ENCODE results near the gene TRAPPC5.

The TRAPPC5 gene

GRCh38 chr19:7732045-7732444 is 51.4 kb downstream of the TRAPPC5 start, which contains the start of gene CLEC4G:
Gene CLEC4G (minus strand): TSS chr19:7732110. CDS start chr19:7732102, 8 bp downstream.
- H3K4me2 ChIP-seq (ENCODE audit: low read length, poor library complexity, severe bottlenecking): no peak within 1 kb of the TSS
- no peak within 1 kb of the TSS for H3K18ac ChIP-seq (ENCODE audit: low read depth in 1 of 2, low read length in 2 of 2)
- no peak within 1 kb of the TSS for H2BK15ac ChIP-seq (ENCODE audit: low read depth, poor library complexity, severe bottlenecking)
- no peak within 1 kb of the TSS for H2AFZ ChIP-seq (ENCODE audit: low read depth, low read length)
- H3K4me3 ChIP-seq (ENCODE audit: insufficient read depth in 1 of 2, low read depth in 1 of 2, low read length in 2 of 2): no peak within 1 kb of the TSS
- peaks cover 30 to 80% of the 10 kb centered on the region in 2 experiments for H3K27me3 ChIP-seq (ENCODE audit: control insufficient read depth in 1 of 2, insufficient read depth in 1 of 2, low read length in 2 of 2)
- H3K27ac ChIP-seq (ENCODE audit: low read length, poor library complexity, severe bottlenecking): no peak within 1 kb of the TSS
- H2BK5ac ChIP-seq (ENCODE audit: low read depth, low read length, poor library complexity, severe bottlenecking): no peak within 1 kb of the TSS
- H3K9ac ChIP-seq (ENCODE audit: low read length): no peak within 1 kb of the TSS
- H4K8ac ChIP-seq (ENCODE audit: low read length): no peak within 1 kb of the TSS
- H3K79me1 ChIP-seq (replicated peaks; ENCODE audit: low read length, poor library complexity, severe bottlenecking): no peaks in the 10 kb centered on the region
- H2AK5ac ChIP-seq (ENCODE audit: low read length, severe bottlenecking): no peak within 1 kb of the TSS
- no peak within 1 kb of the TSS for H2BK120ac ChIP-seq (ENCODE audit: low read depth, low read length)
- no peak for DNase-seq
- H3K36me3 ChIP-seq (ENCODE audit: control insufficient read depth in 1 of 2, insufficient read depth in 2 of 2, low read depth in 1 of 2, low read length in 2 of 2): no peaks in the 10 kb centered on the region
- WGBS: 60% methylated on average over 9 of the region's 9 CpGs
- H4K91ac ChIP-seq (ENCODE audit: low read length): no peak within 1 kb of the TSS
- H3K14ac ChIP-seq (ENCODE audit: low read length in 2 of 2): no peak within 1 kb of the TSS
- peaks cover 2% of the 10 kb centered on the region for H3K4me1 ChIP-seq (ENCODE audit: control insufficient read depth, insufficient read depth, low read depth, low read length)
- no peaks in the 10 kb centered on the region for H3K9me3 ChIP-seq (ENCODE audit: control insufficient read depth, low read length)
- no peak within 1 kb of the TSS for H3K23ac ChIP-seq (ENCODE audit: low read length in 2 of 2)
- H3K4ac ChIP-seq (ENCODE audit: low read depth in 1 of 2, low read length in 2 of 2): no peak within 1 kb of the TSS
- H2BK12ac ChIP-seq (ENCODE audit: low read length in 2 of 2): no peak within 1 kb of the TSS

DNA sequence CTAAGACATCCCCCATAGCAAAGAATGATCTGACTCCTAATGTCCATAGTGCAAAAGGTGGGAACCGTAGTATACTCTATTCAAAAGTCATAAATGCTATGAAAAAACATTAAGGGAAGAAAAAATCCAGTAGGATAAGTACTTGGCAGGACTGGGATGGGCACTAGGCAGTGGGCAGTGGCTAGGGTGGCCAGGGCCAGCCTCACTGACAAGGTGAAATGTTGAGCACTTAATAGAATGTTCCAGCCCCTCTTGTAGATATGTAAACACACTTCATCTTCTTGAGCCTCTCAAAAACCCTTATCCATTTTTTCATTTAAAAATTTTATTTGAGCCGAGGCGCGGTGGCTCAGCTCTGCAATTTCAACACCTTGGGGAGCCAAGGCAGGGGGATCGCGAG is 52.7 kb downstream of the TRAPPC5 start:
- no peaks in the 10 kb centered on the region for H3K79me1 ChIP-seq (replicated peaks; ENCODE audit: low read length, poor library complexity, severe bottlenecking)
- H2BK12ac ChIP-seq (ENCODE audit: low read length in 2 of 2): no peak overlapping the region
- H3K4me3 ChIP-seq (ENCODE audit: insufficient read depth in 1 of 2, low read depth in 1 of 2, low read length in 2 of 2): no peak overlapping the region
- H3K4me1 ChIP-seq (ENCODE audit: control insufficient read depth, insufficient read depth, low read depth, low read length): peaks cover 2% of the 10 kb centered on the region
- no peaks in the 10 kb centered on the region for H3K9me3 ChIP-seq (ENCODE audit: control insufficient read depth, low read length)
- H2BK5ac ChIP-seq (ENCODE audit: low read depth, low read length, poor library complexity, severe bottlenecking): no peak overlapping the region
- no peaks in the 10 kb centered on the region for H3K36me3 ChIP-seq (ENCODE audit: control insufficient read depth in 1 of 2, insufficient read depth in 2 of 2, low read depth in 1 of 2, low read length in 2 of 2)
- no peak overlapping the region for H3K18ac ChIP-seq (ENCODE audit: low read depth in 1 of 2, low read length in 2 of 2)
- H3K4ac ChIP-seq (ENCODE audit: low read depth in 1 of 2, low read length in 2 of 2): no peak overlapping the region
- H2AFZ ChIP-seq (ENCODE audit: low read depth, low read length): no peak overlapping the region
- no peak overlapping the region for H4K91ac ChIP-seq (ENCODE audit: low read length)
- H3K27me3 ChIP-seq (ENCODE audit: control insufficient read depth in 1 of 2, insufficient read depth in 1 of 2, low read length in 2 of 2): peaks cover 20 to 74% of the 10 kb centered on the region in 2 experiments
- H2AK5ac ChIP-seq (ENCODE audit: low read length, severe bottlenecking): no peak overlapping the region
- no peak overlapping the region for H3K9ac ChIP-seq (ENCODE audit: low read length)
- H3K14ac ChIP-seq (ENCODE audit: low read length in 2 of 2): no peak overlapping the region
- H3K4me2 ChIP-seq (ENCODE audit: low read length, poor library complexity, severe bottlenecking): no peak overlapping the region
- no peak overlapping the region for H2BK15ac ChIP-seq (ENCODE audit: low read depth, poor library complexity, severe bottlenecking)
- no peak overlapping the region for H3K27ac ChIP-seq (ENCODE audit: low read length, poor library complexity, severe bottlenecking)
- DNase-seq: no peak
- no peak overlapping the region for H3K23ac ChIP-seq (ENCODE audit: low read length in 2 of 2)
- H2BK120ac ChIP-seq (ENCODE audit: low read depth, low read length): no peak overlapping the region
- 53% methylated on average over 3 of the region's 6 CpGs for WGBS
- no peak overlapping the region for H4K8ac ChIP-seq (ENCODE audit: low read length)

- peak; percentile 27 for DNase-seq
- H3K14ac ChIP-seq (ENCODE audit: low read length in 2 of 2): no peak overlapping the region
- H2AFZ ChIP-seq (ENCODE audit: low read depth, low read length): no peak overlapping the region
- no peak overlapping the region for H3K9ac ChIP-seq (ENCODE audit: low read length)
- no peaks in the 10 kb centered on the region for H3K36me3 ChIP-seq (ENCODE audit: control insufficient read depth in 1 of 2, insufficient read depth in 2 of 2, low read depth in 1 of 2, low read length in 2 of 2)
- peaks cover 12 to 72% of the 10 kb centered on the region in 2 experiments for H3K27me3 ChIP-seq (ENCODE audit: control insufficient read depth in 1 of 2, insufficient read depth in 1 of 2, low read length in 2 of 2)
- H2BK15ac ChIP-seq (ENCODE audit: low read depth, poor library complexity, severe bottlenecking): no peak overlapping the region
- H4K8ac ChIP-seq (ENCODE audit: low read length): no peak overlapping the region
- H3K79me1 ChIP-seq (replicated peaks; ENCODE audit: low read length, poor library complexity, severe bottlenecking): no peaks in the 10 kb centered on the region
- no peak overlapping the region for H3K4ac ChIP-seq (ENCODE audit: low read depth in 1 of 2, low read length in 2 of 2)
- WGBS: 65% methylated on average over 10 of the region's 12 CpGs
- no peak overlapping the region for H2BK12ac ChIP-seq (ENCODE audit: low read length in 2 of 2)
- no peak overlapping the region for H2BK5ac ChIP-seq (ENCODE audit: low read depth, low read length, poor library complexity, severe bottlenecking)
- no peak overlapping the region for H3K27ac ChIP-seq (ENCODE audit: low read length, poor library complexity, severe bottlenecking)
- H3K4me2 ChIP-seq (ENCODE audit: low read length, poor library complexity, severe bottlenecking): no peak overlapping the region
- no peaks in the 10 kb centered on the region for H3K9me3 ChIP-seq (ENCODE audit: control insufficient read depth, low read length)
- no peak overlapping the region for H3K18ac ChIP-seq (ENCODE audit: low read depth in 1 of 2, low read length in 2 of 2)
- no peak overlapping the region for H2AK5ac ChIP-seq (ENCODE audit: low read length, severe bottlenecking)
- no peak overlapping the region for H4K91ac ChIP-seq (ENCODE audit: low read length)
- no peak overlapping the region for H3K4me3 ChIP-seq (ENCODE audit: insufficient read depth in 1 of 2, low read depth in 1 of 2, low read length in 2 of 2)
- no peak overlapping the region for H3K23ac ChIP-seq (ENCODE audit: low read length in 2 of 2)
- H3K4me1 ChIP-seq (ENCODE audit: control insufficient read depth, insufficient read depth, low read depth, low read length): peaks cover 2% of the 10 kb centered on the region
- no peak overlapping the region for H2BK120ac ChIP-seq (ENCODE audit: low read depth, low read length)
These were observed 53.9 kb downstream of the TRAPPC5 start for GRCh38 chr19:7734220-7735203.

DNA sequence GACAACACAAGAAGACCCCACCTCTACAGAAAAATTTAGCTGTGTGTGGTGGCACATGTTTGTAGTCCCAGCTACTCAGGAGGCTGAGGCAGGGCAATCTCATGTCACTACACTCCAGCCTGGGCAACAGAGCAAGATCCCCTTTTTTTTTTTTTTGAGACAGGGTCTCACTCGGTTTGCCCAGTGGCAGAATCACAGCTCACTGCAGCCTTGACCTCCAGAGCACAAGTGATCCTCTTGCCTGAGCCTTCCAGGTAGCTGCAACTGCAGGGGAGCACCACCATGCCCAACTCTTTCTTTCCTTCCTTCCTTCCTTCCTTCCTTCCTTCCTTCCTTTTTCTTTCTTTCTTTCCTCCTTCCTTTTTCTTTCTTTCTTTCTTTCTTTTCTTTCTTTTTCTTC is 55.5 kb downstream of the TRAPPC5 start:
- 52% methylated on average over 1 of the region's 1 CpG for WGBS
- Histone ChIP-seq H3K4ac (ENCODE audit: low read depth in 1 of 2, low read length in 2 of 2) (no peak overlapping the region), H3K4me3 (ENCODE audit: insufficient read depth in 1 of 2, low read depth in 1 of 2, low read length in 2 of 2) (no peak overlapping the region), H4K8ac (ENCODE audit: low read length) (no peak overlapping the region), H3K79me1 (replicated peaks; ENCODE audit: low read length, poor library complexity, severe bottlenecking) (no peaks in the 10 kb centered on the region), H3K18ac (ENCODE audit: low read depth in 1 of 2, low read length in 2 of 2) (no peak overlapping the region), H3K27me3 (ENCODE audit: control insufficient read depth in 1 of 2, insufficient read depth in 1 of 2, low read length in 2 of 2) (peaks cover 10 to 72% of the 10 kb centered on the region in 2 experiments), H2BK15ac (ENCODE audit: low read depth, poor library complexity, severe bottlenecking) (no peak overlapping the region), H3K36me3 (ENCODE audit: control insufficient read depth in 1 of 2, insufficient read depth in 2 of 2, low read depth in 1 of 2, low read length in 2 of 2) (no peaks in the 10 kb centered on the region), H3K9ac (ENCODE audit: low read length) (no peak overlapping the region), H3K23ac (ENCODE audit: low read length in 2 of 2) (no peak overlapping the region), H3K9me3 (ENCODE audit: control insufficient read depth, low read length) (no peaks in the 10 kb centered on the region), H3K4me1 (ENCODE audit: control insufficient read depth, insufficient read depth, low read depth, low read length) (no peaks in the 10 kb centered on the region), H3K27ac (ENCODE audit: low read length, poor library complexity, severe bottlenecking) (no peak overlapping the region), H2AFZ (ENCODE audit: low read depth, low read length) (no peak overlapping the region), H4K91ac (ENCODE audit: low read length) (no peak overlapping the region), H3K14ac (ENCODE audit: low read length in 2 of 2) (no peak overlapping the region), H3K4me2 (ENCODE audit: low read length, poor library complexity, severe bottlenecking) (no peak overlapping the region), H2BK12ac (ENCODE audit: low read length in 2 of 2) (no peak overlapping the region), H2AK5ac (ENCODE audit: low read length, severe bottlenecking) (no peak overlapping the region), H2BK5ac (ENCODE audit: low read depth, low read length, poor library complexity, severe bottlenecking) (no peak overlapping the region), H2BK120ac (ENCODE audit: low read depth, low read length) (no peak overlapping the region)
- DNase-seq: no peak

Measured in mesenchymal stem cell (in vitro differentiated cells and primary cell).